Liver (tissue), 9 donors: ENCODE measurements around the gene MRPL10. TPM values are rescaled to one million over a fixed set of nuclear protein-coding genes. Genes with fewer than 3 reads are reported as not detected.

Source experiments
- DNase-seq: peaks from one replicate; pipeline ENCODE4 v3.0.0-alpha.2; 2017; ENCODE audit warnings: low spot score
- H3K27ac ChIP-seq, 2 donors: one replicate each; pipeline ENCODE4 v1.7.0; 2013; ENCODE audit warnings: inconsistent platforms in 2 of 2, low read length in 2 of 2, control low read depth in 1 of 2, low read depth in 1 of 2, mild to moderate bottlenecking in 1 of 2
- H3K27me3 ChIP-seq, 4 donors: one replicate each; pipeline versions ENCODE4 v1.6.1 to v1.7.0; 2013; ENCODE audit warnings: low read length in 3 of 4, inconsistent platforms in 1 of 4, mild to moderate bottlenecking in 1 of 4, moderate library complexity in 1 of 4; ENCODE audit not compliant: control insufficient read depth in 4 of 4, insufficient read depth in 4 of 4
- H3K36me3 ChIP-seq, 4 donors: one replicate each; pipeline versions ENCODE4 v1.6.1 to v1.7.0; 2013; ENCODE audit warnings: low read length in 3 of 4, mild to moderate bottlenecking in 3 of 4, low read depth in 1 of 4, moderate library complexity in 1 of 4; ENCODE audit not compliant: control insufficient read depth in 4 of 4, insufficient read depth in 3 of 4
- H3K4me1 ChIP-seq, 4 donors: one replicate each; pipeline versions ENCODE4 v1.6.1 to v1.7.0; 2013; ENCODE audit warnings: low read length in 3 of 4, mild to moderate bottlenecking in 3 of 4, moderate library complexity in 1 of 4; ENCODE audit not compliant: control insufficient read depth in 4 of 4, insufficient read depth in 4 of 4
- H3K4me3 ChIP-seq, 3 donors: one replicate each; pipeline versions ENCODE4 v1.6.1 to v1.7.0; 2013; ENCODE audit warnings: low read length in 3 of 3, control low read depth in 1 of 3, low read depth in 1 of 3, mild to moderate bottlenecking in 1 of 3
- H3K9ac ChIP-seq, 2 donors: one replicate each; pipeline ENCODE4 v1.7.0; 2013; ENCODE audit warnings: low read length in 2 of 2, mild to moderate bottlenecking in 2 of 2, moderate library complexity in 2 of 2, control low read depth in 1 of 2, low read depth in 1 of 2
- H3K9me3 ChIP-seq, 4 donors: one replicate each; pipeline versions ENCODE4 v1.6.1 to v1.7.0; 2013; ENCODE audit warnings: low read length in 3 of 4; ENCODE audit not compliant: control insufficient read depth in 4 of 4
- EGR1 ChIP-seq, 2 donors: IDR thresholded peaks; 2 replicates each; pipeline ENCODE4 v1.6.1; 2016 to 2018; ENCODE audit warnings: antibody characterized with exemption in 2 of 2, low read depth in 2 of 2
- FOXA2 ChIP-seq: IDR thresholded peaks from 2 replicates; pipeline ENCODE4 v1.6.1; 2016; ENCODE audit warnings: antibody characterized with exemption
- GABPA ChIP-seq, 2 donors: IDR thresholded peaks in 1 of 2; conservative IDR thresholded peaks in 1 of 2; 2 replicates each; pipeline ENCODE4 v1.6.1; 2016; ENCODE audit warnings: antibody characterized with exemption in 2 of 2, mild to moderate bottlenecking in 1 of 2, moderate library complexity in 1 of 2
- HNF4G ChIP-seq: IDR thresholded peaks from 2 replicates; pipeline ENCODE4 v1.6.1; 2016; ENCODE audit warnings: antibody characterized with exemption
- JUND ChIP-seq, 2 donors: IDR thresholded peaks; 2 replicates each; pipeline ENCODE4 v1.6.1; 2016; ENCODE audit warnings: antibody characterized with exemption in 2 of 2
- NR2F2 ChIP-seq: IDR thresholded peaks from 2 replicates; pipeline ENCODE4 v1.6.1; 2016; ENCODE audit warnings: antibody characterized with exemption
- RAD21 ChIP-seq, 2 donors: IDR thresholded peaks; 2 replicates each; pipeline ENCODE4 v1.6.1; 2016; ENCODE audit warnings: antibody characterized with exemption in 2 of 2, mild to moderate bottlenecking in 2 of 2
- REST ChIP-seq: IDR thresholded peaks from 2 replicates; pipeline ENCODE4 v1.6.1; 2016; ENCODE audit warnings: antibody characterized with exemption, mild to moderate bottlenecking
- RXRA ChIP-seq, 2 donors: IDR thresholded peaks; 2 replicates each; pipeline ENCODE4 v1.6.1; 2017 to 2018; ENCODE audit warnings: antibody characterized with exemption in 2 of 2, mild to moderate bottlenecking in 1 of 2
- TAF1 ChIP-seq: conservative IDR thresholded peaks from 2 replicates; pipeline ENCODE4 v1.6.1; 2016; ENCODE audit warnings: antibody characterized with exemption, mild to moderate bottlenecking
- YY1 ChIP-seq: IDR thresholded peaks from 2 replicates; pipeline ENCODE4 v1.6.1; 2016; ENCODE audit warnings: antibody characterized with exemption, mild to moderate bottlenecking
- WGBS: extraction: QIAGEN DNeasy Blood & Tissue Kit; methylation state at CpG from one replicate; pipeline ENCODE4 v1.1.7; 2013; 5-methylcytosine and 5-hydroxymethylcytosine counted together
- polyA plus RNA-seq, 2 donors: library from polyadenylated mRNA; stranded (reverse) in 1 of 2; unstranded in 1 of 2; fragments of 200-250 nt in 1 of 2; fragments of >200 nt in 1 of 2; fragmentation: Nextera tagmentation in 1 of 2; extraction: Ambion mirVana in 1 of 2; gene quantifications; one replicate each; pipeline versions ENCODE4 v1.2.1 to v1.2.3, GENCODE V29; 2013 to 2015
- total RNA-seq, 2 donors: library from RNA; depleted of rRNA; stranded (reverse); fragments of >200 nt; gene quantifications; one replicate each; pipeline ENCODE4 v1.2.3, GENCODE V29; 2014
- TF ChIP-seq, protein P1 (sequence below): IDR thresholded peaks from 2 replicates; pipeline ENCODE4 v1.6.1; 2016; ENCODE audit warnings: antibody characterized with exemption
- TF ChIP-seq, protein P2 (sequence below): IDR thresholded peaks from 2 replicates; pipeline ENCODE4 v1.6.1; 2016; ENCODE audit warnings: antibody characterized with exemption
- donor health status: healthy.
- donor health status: healthy.
- donor health status: healthy.
- donor health status: healthy.
- donor health status: healthy.

MRPL10 gene
- total and polyA plus RNA-seq, 4 donors: 10.2 to 24.9 (median 12.9) TPM

- H3K9me3 ChIP-seq: no peaks in the 10 kb centered on the region
- TF ChIP-seq FOXA2 (no peak), EGR1 (IDR thresholded peaks at IDR 0.05; ENCODE audit: low read depth in 2 of 2) (no peak), YY1 (no peak), NR2F2 (no peak), JUND (IDR thresholded peaks at IDR 0.05) (no peak)
- TF ChIP-seq, protein P1, sequence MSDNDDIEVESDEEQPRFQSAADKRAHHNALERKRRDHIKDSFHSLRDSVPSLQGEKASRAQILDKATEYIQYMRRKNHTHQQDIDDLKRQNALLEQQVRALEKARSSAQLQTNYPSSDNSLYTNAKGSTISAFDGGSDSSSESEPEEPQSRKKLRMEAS: no peak
- no peak overlapping the region for H3K4me3 ChIP-seq
- 95% methylated on average over 10 of the region's 10 CpGs for WGBS
- no peak overlapping the region for H3K9ac ChIP-seq
- no peaks in the 10 kb centered on the region for H3K27me3 ChIP-seq
- peaks cover 0 to 8% (median 2%) of the 10 kb centered on the region in 4 donors for H3K36me3 ChIP-seq
- DNase-seq: no peak
- no peak overlapping the region for H3K27ac ChIP-seq
- peaks cover 0 to 14% (median 4%) of the 10 kb centered on the region in 4 donors for H3K4me1 ChIP-seq
Observed at GRCh38 chr17:47816947-47817346, 14.4 kb downstream of the MRPL10 start.

- Histone ChIP-seq H3K4me3 (no peak overlapping the region), H3K9me3 (no peaks in the 10 kb centered on the region), H3K4me1 (peaks cover 0 to 10% (median 2%) of the 10 kb centered on the region in 4 donors), H3K27me3 (no peaks in the 10 kb centered on the region), H3K9ac (no peak overlapping the region), H3K27ac (no peak overlapping the region), H3K36me3 (peaks cover 0 to 8% (median 2%) of the 10 kb centered on the region in 4 donors)
- WGBS: 96% methylated on average over 21 of the region's 21 CpGs
- TF ChIP-seq RXRA (IDR thresholded peaks at IDR 0.05) (no peak), FOXA2 (no peak), NR2F2 (no peak), REST (no peak), GABPA (IDR thresholded peaks at IDR 0.05 in 1 of 2, conservative IDR thresholded peaks at IDR 0.05 in 1 of 2) (no peak), HNF4G (no peak), YY1 (no peak), RAD21 (IDR thresholded peaks at IDR 0.05) (no peak), TAF1 (no peak)
- TF ChIP-seq, protein P2, sequence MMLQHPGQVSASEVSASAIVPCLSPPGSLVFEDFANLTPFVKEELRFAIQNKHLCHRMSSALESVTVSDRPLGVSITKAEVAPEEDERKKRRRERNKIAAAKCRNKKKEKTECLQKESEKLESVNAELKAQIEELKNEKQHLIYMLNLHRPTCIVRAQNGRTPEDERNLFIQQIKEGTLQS: no peak
- TF ChIP-seq, protein P1: no peak
- DNase-seq: no peak
Observed at GRCh38 chr17:47816111-47816735, 15.1 kb downstream of the MRPL10 start.
